Fibroblast of lung (primary cell): Measurements from ENCODE around the gene GSDMA. TPM values are rescaled to one million over a fixed set of nuclear protein-coding genes. Genes with fewer than 3 reads are reported as not detected.

Experiments used
- DNase-seq, 2 donors: peaks; one replicate each; pipeline versions ENCODE4 v3.0.0 to v3.0.0-alpha.2; 2010; ENCODE audit warnings: low read depth in 2 of 2
- H2AFZ ChIP-seq: 2 replicates; pipeline ENCODE4 v1.5.1; 2012; ENCODE audit warnings: low read length, control low read depth, inconsistent platforms
- H3K27ac ChIP-seq: 2 replicates; pipeline ENCODE4 v1.5.1; 2011; ENCODE audit warnings: low read length, control low read depth; ENCODE audit not compliant: insufficient read depth
- H3K27me3 ChIP-seq: 2 replicates; pipeline ENCODE4 v1.5.1; 2011; ENCODE audit warnings: mild to moderate bottlenecking, low read length; ENCODE audit not compliant: control insufficient read depth, insufficient read depth
- H3K36me3 ChIP-seq: 2 replicates; pipeline ENCODE4 v1.5.1; 2011; ENCODE audit warnings: low read length; ENCODE audit not compliant: control insufficient read depth, insufficient read depth
- H3K4me1 ChIP-seq: 2 replicates; pipeline ENCODE4 v1.5.1; 2011; ENCODE audit warnings: low read length; ENCODE audit not compliant: control insufficient read depth, insufficient read depth; ENCODE audit errors: extremely low read depth
- H3K4me2 ChIP-seq: 2 replicates; pipeline ENCODE4 v1.5.1; 2011; ENCODE audit warnings: low read length, control low read depth; ENCODE audit not compliant: insufficient read depth; ENCODE audit errors: extremely low read depth
- H3K4me3 ChIP-seq, 4 experiments: fragments of 200-600 bp in 1 of 4; sonication (generic) in 1 of 4; replicated peaks in 1 of 4; 2 replicates each; pipeline ENCODE4 v1.5.1; 2011 to 2016; ENCODE audit warnings: low read length in 4 of 4, low read depth in 3 of 4, mild to moderate bottlenecking in 3 of 4, control low read depth in 2 of 4, inconsistent platforms in 1 of 4, mixed read lengths in 1 of 4; ENCODE audit not compliant: insufficient read depth in 1 of 4; ENCODE audit errors: control extremely low read depth in 1 of 4
- H3K79me2 ChIP-seq: 2 replicates; pipeline ENCODE4 v1.5.1; 2012; ENCODE audit warnings: mild to moderate bottlenecking, low read length, inconsistent platforms; ENCODE audit not compliant: control insufficient read depth, insufficient read depth
- H3K9ac ChIP-seq: 2 replicates; pipeline ENCODE4 v1.5.1; 2011; ENCODE audit warnings: mild to moderate bottlenecking, low read length, control low read depth; ENCODE audit not compliant: insufficient read depth
- H3K9me3 ChIP-seq: 2 replicates; pipeline ENCODE4 v1.5.1; 2012; ENCODE audit warnings: low read depth, low read length; ENCODE audit not compliant: control insufficient read depth, insufficient read depth
- H4K20me1 ChIP-seq: 2 replicates; pipeline ENCODE4 v1.5.1; 2011; ENCODE audit warnings: low read length; ENCODE audit not compliant: control insufficient read depth, insufficient read depth; ENCODE audit errors: extremely low read depth
- CTCF ChIP-seq, 2 donors: IDR thresholded peaks in 1 of 2; conservative IDR thresholded peaks in 1 of 2; 1 replicate in 1 of 2; 2 replicates in 1 of 2; pipeline ENCODE4 v1.5.1; 2011 to 2012; ENCODE audit warnings: low read length in 2 of 2, control low read depth in 1 of 2, inconsistent platforms in 1 of 2, low read depth in 1 of 2, mild to moderate bottlenecking in 1 of 2
- EZH2 ChIP-seq: IDR thresholded peaks from 2 replicates; pipeline ENCODE4 v1.5.1; 2012; ENCODE audit warnings: low read length, control low read depth, mild to moderate bottlenecking; ENCODE audit errors: missing control alignments
- polyA plus RNA-seq, 2 donors: library from polyadenylated mRNA; depleted of rRNA in 1 of 2; stranded (reverse) in 1 of 2; unstranded in 1 of 2; fragments of >200 nt; gene quantifications; 2 replicates each; pipeline ENCODE4 v1.2.1, GENCODE V29; 2011 to 2012; ENCODE audit warnings: missing spikeins in 1 of 2
- total RNA-seq: library from RNA; depleted of rRNA; stranded (reverse); fragments of >200 nt; gene quantifications from 2 replicates; pipeline ENCODE4 v1.2.1, GENCODE V29; 2014

The GSDMA gene
- total and polyA plus RNA-seq, 2 donors (not counting 1 experiment from before 2014, with no cell fraction given) = not detected

DNA sequence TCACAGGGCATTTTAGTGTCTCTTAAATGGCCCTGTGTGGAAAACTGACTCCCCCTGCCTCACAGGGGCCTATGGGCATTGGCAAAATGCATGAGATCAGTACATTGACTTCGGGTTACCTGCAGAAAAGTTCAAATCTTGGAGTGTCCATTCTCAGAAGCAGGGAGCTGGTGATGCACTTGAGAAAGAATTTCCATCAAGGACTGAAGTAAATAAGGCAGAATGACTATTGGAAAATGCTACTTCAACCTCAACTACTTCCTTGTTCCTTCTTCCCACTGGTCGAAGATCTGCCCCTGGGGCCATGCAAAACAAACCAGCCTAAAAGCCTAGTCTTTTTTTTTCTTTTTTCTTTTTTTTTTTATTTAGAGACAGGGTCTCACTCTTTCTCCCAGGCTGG, 13.8 kb upstream of the GSDMA start:
- no peak overlapping the region for H3K4me2 ChIP-seq
- H2AFZ ChIP-seq = no peak overlapping the region
- peaks cover 4% of the 10 kb centered on the region for H3K4me1 ChIP-seq
- no peaks in the 10 kb centered on the region for H3K36me3 ChIP-seq
- DNase-seq = no peak
- H3K27ac ChIP-seq = no peak overlapping the region
- H3K27me3 ChIP-seq = peaks cover 3% of the 10 kb centered on the region
- TF ChIP-seq EZH2 = no peak
- TF ChIP-seq CTCF (conservative IDR thresholded peaks at IDR 0.05 in 1 of 2, IDR thresholded peaks at IDR 0.05 in 1 of 2; ENCODE audit: low read depth in 1 of 2, low read length in 2 of 2) = no peak
- H3K9me3 ChIP-seq = no peaks in the 10 kb centered on the region
- no peak overlapping the region for H3K9ac ChIP-seq
- H3K79me2 ChIP-seq = no peaks in the 10 kb centered on the region
- no peaks in the 10 kb centered on the region for H4K20me1 ChIP-seq
- no peak overlapping the region for H3K4me3 ChIP-seq

DNA sequence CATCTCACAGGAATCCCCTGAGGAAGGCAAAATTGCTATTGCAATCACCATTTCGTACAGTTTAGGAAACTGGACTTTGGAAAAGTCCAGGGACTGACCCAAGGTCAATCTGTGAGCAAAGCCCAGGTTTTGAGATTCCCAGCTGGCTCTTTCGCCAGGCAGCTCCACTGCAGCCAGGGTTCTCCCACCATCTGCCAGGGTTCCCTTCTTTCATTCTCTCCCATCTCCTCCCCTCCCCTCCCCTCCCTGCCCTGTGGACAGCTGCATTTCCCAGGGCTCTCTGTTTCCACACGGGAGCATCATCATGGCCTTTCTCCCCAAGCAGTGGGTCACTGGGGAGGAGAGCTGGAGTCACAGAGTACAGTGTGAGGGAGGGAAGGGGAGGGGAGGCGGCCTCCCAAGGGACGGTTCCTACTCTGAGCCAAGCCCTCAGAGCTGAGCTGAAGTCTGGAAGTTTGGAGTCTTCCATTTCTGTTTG, 11.9 kb upstream of the GSDMA start:
- no peak overlapping the region for H3K9ac ChIP-seq
- peak in 1 of 2 donors; percentile 12 for DNase-seq

More for the DNA sequence above, 11.9 kb upstream of the GSDMA start:
- Histone ChIP-seq H3K36me3 (no peaks in the 10 kb centered on the region), H2AFZ (no peak overlapping the region), H3K4me2 (no peak overlapping the region), H3K79me2 (no peaks in the 10 kb centered on the region), H3K27ac (no peak overlapping the region), H3K4me3 (no peak overlapping the region), H4K20me1 (no peaks in the 10 kb centered on the region), H3K9me3 (no peaks in the 10 kb centered on the region), H3K27me3 (peaks cover 3% of the 10 kb centered on the region), H3K4me1 (peaks cover 4% of the 10 kb centered on the region)
- TF ChIP-seq CTCF (conservative IDR thresholded peaks at IDR 0.05 in 1 of 2, IDR thresholded peaks at IDR 0.05 in 1 of 2; ENCODE audit: low read depth in 1 of 2, low read length in 2 of 2) = no peak
- no peak for TF ChIP-seq EZH2
